GM12873 (cell line): ENCODE results near the gene SAPCD2.

ENCODE experiments used
- CTCF ChIP-seq: IDR thresholded peaks from 2 replicates; pipeline ENCODE4 v1.5.1; 2012; ENCODE audit warnings: low read depth, mild to moderate bottlenecking, moderate library complexity, low read length, control low read depth; ENCODE audit not compliant: insufficient read depth; ENCODE audit errors: missing control alignments

Gene SAPCD2

GRCh38 chr9:137041124-137041523 lies 29.2 kb downstream of the SAPCD2 start:
- no peak for TF ChIP-seq CTCF

DNA sequence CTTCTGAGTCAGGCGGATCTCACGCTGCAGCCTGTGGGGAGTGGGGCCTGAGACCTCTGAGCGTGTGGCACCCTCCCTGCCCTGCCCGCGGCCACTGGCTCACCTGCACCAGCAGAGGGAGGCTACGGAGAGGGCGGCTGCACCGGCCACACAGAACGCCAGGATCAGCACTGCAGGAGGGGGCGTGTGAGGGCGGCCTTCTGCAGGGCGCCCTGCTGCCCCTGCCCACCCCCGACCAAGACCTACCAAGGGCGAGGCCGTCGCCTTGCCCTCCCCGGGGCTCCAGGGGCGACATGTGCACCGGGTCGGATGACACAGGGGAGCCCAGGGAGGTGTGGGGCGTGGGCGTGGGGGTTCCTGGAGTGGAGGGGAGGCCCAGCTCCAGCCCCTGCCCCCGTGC lies 29.8 kb downstream of the SAPCD2 start:
- no peak for TF ChIP-seq CTCF

DNA sequence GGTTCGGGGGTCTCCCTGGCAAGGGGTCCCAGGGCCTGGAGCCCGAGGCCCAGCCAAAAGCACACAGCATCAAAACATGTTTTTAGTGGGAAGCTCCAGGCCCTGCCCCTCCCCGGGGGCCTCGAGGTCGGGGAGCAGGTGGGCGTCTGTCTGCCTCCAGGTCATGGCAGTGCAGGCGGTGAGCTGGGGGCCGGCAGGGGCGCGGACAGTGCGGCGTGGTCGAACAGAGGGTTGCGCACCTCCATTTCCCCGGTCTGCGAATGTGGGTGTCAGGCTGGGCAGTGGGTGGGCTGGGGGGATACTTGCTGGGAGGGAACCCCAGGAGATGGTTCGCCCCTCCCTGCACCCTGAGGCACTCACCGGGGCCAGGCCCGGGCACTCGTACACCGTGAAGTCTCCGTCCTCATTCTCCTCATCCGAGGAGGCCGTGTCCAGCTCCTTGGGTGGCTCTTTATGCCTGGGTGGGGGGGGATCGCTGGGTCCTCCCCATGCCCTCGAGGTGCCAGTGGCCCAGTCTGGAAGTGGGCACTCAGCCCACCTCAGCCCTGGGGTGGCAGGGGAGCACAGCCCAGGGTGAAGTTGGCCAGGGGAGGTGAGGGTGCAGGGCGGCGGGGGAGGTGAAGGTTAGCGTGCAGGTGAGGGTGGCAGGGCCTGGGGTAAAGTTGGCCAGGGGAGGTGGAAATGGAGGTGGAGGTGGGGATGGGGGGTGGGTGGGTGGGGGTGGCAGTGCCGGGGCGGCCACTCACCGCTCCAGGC lies 30.6 kb downstream of the SAPCD2 start:
- TF ChIP-seq CTCF, result no peak

DNA sequence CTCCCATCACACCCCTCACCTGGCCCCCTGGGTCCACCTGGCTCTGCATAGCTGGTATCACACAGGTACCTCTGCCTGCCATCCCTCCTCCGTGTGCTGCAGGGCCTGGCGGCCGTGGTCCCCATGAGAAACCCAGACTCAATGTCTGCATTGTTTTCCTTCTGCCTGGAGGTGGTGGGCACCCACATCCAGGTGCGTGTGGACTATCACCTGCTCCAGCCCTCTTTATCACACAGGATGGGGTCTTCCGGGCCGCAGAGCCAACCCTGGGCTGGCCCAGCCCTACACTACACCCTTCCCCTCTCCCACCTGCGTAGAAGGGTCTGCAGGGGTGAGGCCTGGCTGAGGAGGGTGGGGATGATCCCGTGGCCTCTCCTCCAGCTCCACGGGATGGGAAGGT lies 31.4 kb downstream of the SAPCD2 start:
- no peak for TF ChIP-seq CTCF

DNA sequence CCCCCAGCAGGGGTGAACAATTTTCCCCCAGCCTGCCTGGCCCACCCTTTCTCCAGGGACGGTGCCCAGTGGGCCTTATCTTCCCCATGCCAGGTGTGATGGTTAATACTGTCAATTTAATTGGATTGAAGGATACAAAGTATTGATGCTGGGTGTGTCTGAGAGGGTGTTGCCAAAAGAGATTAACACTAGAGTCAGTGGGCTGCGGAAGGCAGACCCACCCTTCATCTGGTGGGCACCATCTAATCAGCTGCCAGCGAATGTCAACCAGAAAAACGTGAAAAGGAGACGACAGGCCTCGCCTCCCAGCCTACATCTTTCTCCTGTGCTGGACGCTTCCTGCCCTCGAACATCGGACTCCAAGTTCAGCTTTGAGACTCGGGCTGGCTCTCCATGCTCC lies 32.9 kb downstream of the SAPCD2 start:
- TF ChIP-seq CTCF, result no peak

- no peak for TF ChIP-seq CTCF
Measured at GRCh38 chr9:137037035-137037434, 33.3 kb downstream of the SAPCD2 start.

- no peak for TF ChIP-seq CTCF
Measured at GRCh38 chr9:137035937-137036336, 34.4 kb downstream of the SAPCD2 start.

- TF ChIP-seq CTCF, result no peak
Measured at GRCh38 chr9:137035507-137035834, 34.9 kb downstream of the SAPCD2 start.
